Measurements from ENCODE around the gene FHIP1B. TPM values are rescaled to one million over a fixed set of nuclear protein-coding genes. Genes with fewer than 3 reads are reported as not detected.
A peak's percentile ranks its signal among the peaks of the same experiment; 100 is the strongest.

FHIP1B gene
- total and polyA plus RNA-seq, 4 donors: 12.3 to 21.2 (median 16.9) TPM

- TF ChIP-seq ATF3 (IDR thresholded peaks at IDR 0.05) (no peak), GABPA (IDR thresholded peaks at IDR 0.05 in 1 of 2, conservative IDR thresholded peaks at IDR 0.05 in 1 of 2) (no peak)
Observed at GRCh38 chr11:6202041-6202440, 32.4 kb downstream of the FHIP1B start (continued).

GRCh38 chr11:6201481-6201880, 33.0 kb downstream of the FHIP1B start:
- no peak overlapping the region for H3K9ac ChIP-seq (ENCODE audit: low read depth in 1 of 2, low read length in 2 of 2)
- H3K4me3 ChIP-seq (ENCODE audit: low read depth in 1 of 3, low read length in 3 of 3): no peak overlapping the region
- peak overlapping the region; percentile 40 to 66 for H3K27ac ChIP-seq (ENCODE audit: low read depth in 1 of 2, low read length in 2 of 2)
- H3K4me1 ChIP-seq (ENCODE audit: control insufficient read depth in 4 of 4, insufficient read depth in 4 of 4, low read length in 3 of 4): no peaks in the 10 kb centered on the region
- WGBS: 80% methylated on average over 2 of the region's 2 CpGs
- DNase-seq (ENCODE audit: low spot score): no peak
- H3K27me3 ChIP-seq (ENCODE audit: control insufficient read depth in 4 of 4, insufficient read depth in 4 of 4, low read length in 3 of 4): no peaks in the 10 kb centered on the region
- H3K9me3 ChIP-seq (ENCODE audit: control insufficient read depth in 4 of 4, low read length in 3 of 4): no peaks in the 10 kb centered on the region
- TF ChIP-seq NR2F2 (IDR thresholded peaks at IDR 0.05) (no peak), ZBTB33 (IDR thresholded peaks at IDR 0.05) (no peak), YY1 (IDR thresholded peaks at IDR 0.05) (no peak), FOXA2 (IDR thresholded peaks at IDR 0.05) (no peak), EGR1 (IDR thresholded peaks at IDR 0.05; ENCODE audit: low read depth in 2 of 2) (no peak), CTCF (IDR thresholded peaks at IDR 0.05; ENCODE audit: low read depth, low read length, missing input control) (no peak), FOXA1 (IDR thresholded peaks at IDR 0.05) (no peak), SP1 (IDR thresholded peaks at IDR 0.05) (no peak), MAX (IDR thresholded peaks at IDR 0.05) (no peak), RXRA (IDR thresholded peaks at IDR 0.05) (no peak), REST (IDR thresholded peaks at IDR 0.05) (no peak), TAF1 (conservative IDR thresholded peaks at IDR 0.05) (no peak), ATF3 (IDR thresholded peaks at IDR 0.05) (no peak), HNF4A (conservative IDR thresholded peaks at IDR 0.05) (no peak), RAD21 (IDR thresholded peaks at IDR 0.05) (no peak), GABPA (IDR thresholded peaks at IDR 0.05 in 1 of 2, conservative IDR thresholded peaks at IDR 0.05 in 1 of 2) (no peak), JUND (IDR thresholded peaks at IDR 0.05) (no peak), HNF4G (IDR thresholded peaks at IDR 0.05) (no peak)
- H3K36me3 ChIP-seq (ENCODE audit: control insufficient read depth in 4 of 4, insufficient read depth in 3 of 4, low read depth in 1 of 4, low read length in 3 of 4): peaks cover 1 to 28% (median 13%) of the 10 kb centered on the region in 4 donors
